Astrocyte of the spinal cord (primary cell): Measurements from ENCODE around the gene SAMD15.
A peak's percentile ranks its signal among the peaks of the same experiment; 100 is the strongest.

Experiments used
- DNase-seq: peaks from one replicate; pipeline ENCODE4 v3.0.0; 2011; ENCODE audit warnings: low read depth, low spot score
- H3K4me3 ChIP-seq: 2 replicates; pipeline ENCODE4 v1.5.1; 2011; ENCODE audit warnings: low read depth, mild to moderate bottlenecking, low read length, moderate library complexity
- CTCF ChIP-seq: IDR thresholded peaks from 2 replicates; pipeline ENCODE4 v1.5.1; 2012; ENCODE audit warnings: low read depth, mild to moderate bottlenecking, low read length, inconsistent platforms
- in situ Hi-C: cut with HindIII; loops from 2 replicates; pipeline ENCODE4 v1.10.0; 2017; ENCODE audit warnings: low sequenced_read_pairs

SAMD15 gene

GRCh38 chr14:77340389-77340788 lies 36.8 kb upstream of the SAMD15 start:
- H3K4me3 ChIP-seq = no peak overlapping the region
- no peak for TF ChIP-seq CTCF
- DNase-seq = no peak
- in situ Hi-C loops = no loop called here

DNA sequence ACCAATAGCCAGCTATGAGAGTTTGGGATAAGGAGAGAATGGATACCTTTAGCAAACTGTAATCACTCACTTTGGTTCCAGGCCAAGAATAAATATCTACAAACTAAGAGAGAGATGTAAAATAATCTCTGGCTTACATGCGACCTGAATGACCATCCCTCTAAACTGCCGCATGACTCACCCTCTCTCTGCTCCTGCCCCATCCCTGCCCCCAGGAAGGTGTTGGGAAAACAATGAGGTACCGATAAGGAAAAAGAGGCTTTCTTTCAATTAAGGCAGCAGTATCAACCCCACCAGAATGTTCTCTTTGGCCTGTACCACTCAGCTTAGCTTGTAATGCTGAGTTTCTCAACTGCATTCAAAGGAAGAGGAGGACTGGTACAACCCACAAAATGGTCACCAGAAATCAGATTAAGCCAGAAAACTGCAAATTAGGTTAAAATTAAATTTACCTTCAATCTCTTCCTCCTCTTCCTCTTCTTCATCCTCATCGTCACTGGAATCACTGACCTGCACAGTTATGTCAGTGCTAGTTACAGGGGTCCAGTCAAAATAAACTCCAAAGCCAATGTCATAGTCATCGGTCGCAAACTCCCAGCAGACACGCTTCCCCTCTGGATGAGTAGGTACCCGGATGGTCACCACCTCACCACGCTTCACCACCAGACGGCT lies 34.3 kb upstream of the SAMD15 start:
- no peak for DNase-seq
- in situ Hi-C loops = no loop called here
- no peak overlapping the region for H3K4me3 ChIP-seq
- TF ChIP-seq CTCF = no peak

- in situ Hi-C loops = no loop called here
- DNase-seq = no peak
- no peak for TF ChIP-seq CTCF
- H3K4me3 ChIP-seq = no peak overlapping the region
Observed at GRCh38 chr14:77343662-77344061, 33.5 kb upstream of the SAMD15 start.

DNA sequence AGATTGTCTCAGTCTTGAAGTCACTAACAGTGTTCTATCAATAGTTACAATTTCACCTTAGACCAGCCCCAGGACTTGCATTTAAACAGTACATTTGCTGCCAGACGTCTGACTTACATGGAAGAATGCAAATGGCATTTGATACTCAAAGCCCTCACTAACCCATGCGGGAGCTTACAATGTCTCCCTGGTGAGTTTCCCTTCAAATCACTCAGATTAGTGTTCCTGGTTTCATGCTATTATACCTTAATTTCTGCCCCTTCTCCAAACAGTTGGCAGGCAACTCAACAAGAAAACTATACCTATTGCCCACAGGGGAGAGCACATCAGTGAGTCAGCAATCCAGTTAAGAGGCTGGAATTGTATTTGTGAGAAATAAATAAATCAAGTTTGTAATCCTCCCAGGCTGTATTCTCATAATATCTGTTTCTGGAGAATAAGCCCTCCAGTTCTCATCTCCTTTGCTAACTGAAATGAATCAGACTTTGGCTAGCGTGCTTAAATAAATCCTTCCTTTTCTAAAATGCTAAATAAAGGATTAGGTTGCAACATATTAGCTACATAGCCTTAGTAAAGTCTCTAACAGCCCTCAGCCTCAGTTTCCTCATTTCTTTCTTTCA lies 32.7 kb upstream of the SAMD15 start:
- TF ChIP-seq CTCF = no peak
- no peak overlapping the region for H3K4me3 ChIP-seq
- peak; percentile 3 for DNase-seq
- in situ Hi-C loops = no loop called here

DNA sequence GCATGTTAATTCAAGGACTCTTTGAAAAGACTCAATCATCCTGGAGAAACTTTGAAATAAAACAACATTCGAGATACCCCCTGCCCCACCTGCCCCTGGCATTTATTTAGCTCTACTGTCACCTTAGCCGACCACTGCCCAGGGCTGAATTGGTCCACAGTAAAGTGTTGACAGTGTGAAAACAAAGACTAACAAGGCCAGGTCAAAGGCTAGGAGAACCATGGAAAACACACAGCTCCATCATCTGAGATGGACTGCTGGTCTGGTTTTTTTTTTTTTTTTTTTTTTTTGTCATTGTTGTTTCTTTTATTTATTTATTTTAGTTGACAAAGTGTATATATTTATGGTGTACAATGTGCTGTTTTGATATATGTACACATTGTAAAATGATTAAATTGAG lies 30.7 kb upstream of the SAMD15 start:
- in situ Hi-C loops = no loop called here
- no peak overlapping the region for H3K4me3 ChIP-seq
- TF ChIP-seq CTCF = no peak
- DNase-seq = no peak

GRCh38 chr14:77347751-77348150 lies 29.4 kb upstream of the SAMD15 start:
- no peak for TF ChIP-seq CTCF
- in situ Hi-C loops = no loop called here
- no peak overlapping the region for H3K4me3 ChIP-seq
- no peak for DNase-seq
